Thyroid gland (tissue), 4 donors: Measurements from ENCODE around the gene EEA1. TPM values are rescaled to one million over a fixed set of nuclear protein-coding genes. Genes with fewer than 3 reads are reported as not detected.

Source experiments
- DNase-seq, 2 donors: peaks; one replicate each; pipeline ENCODE4 v3.0.0-alpha.2; 2019
- H3K27ac ChIP-seq, 3 donors: fragments of 200-600 bp; sonication (generic); 1 replicate in 2 of 3; 2 replicates in 1 of 3; pipeline ENCODE4 v1.5.1; 2016 to 2019; ENCODE audit warnings: mild to moderate bottlenecking in 1 of 3, moderate library complexity in 1 of 3
- H3K27me3 ChIP-seq: fragments of 200-600 bp; sonication (generic); one replicate; pipeline ENCODE4 v1.5.1; 2019
- H3K36me3 ChIP-seq, 2 donors: fragments of 200-600 bp; sonication (generic); one replicate each; pipeline ENCODE4 v1.5.1; 2016 to 2019
- H3K4me1 ChIP-seq, 2 donors: fragments of 200-600 bp; sonication (generic); one replicate each; pipeline ENCODE4 v1.5.1; 2017 to 2019
- H3K4me3 ChIP-seq, 3 donors: fragments of 200-600 bp; sonication (generic); replicated peaks in 1 of 3; 1 replicate in 2 of 3; 2 replicates in 1 of 3; pipeline ENCODE4 v1.5.1; 2016; ENCODE audit warnings: mild to moderate bottlenecking in 1 of 3
- H3K9me3 ChIP-seq: fragments of 200-600 bp; sonication (generic); one replicate; pipeline ENCODE4 v1.5.1; 2017
- CTCF ChIP-seq, 6 experiments: fragments of 200-600 bp in 3 of 6; fragments of 450-650 bp in 3 of 6; sonication (generic) in 3 of 6; IDR thresholded peaks; one replicate each; pipeline ENCODE4 v1.5.1; 2016 to 2019; ENCODE audit warnings: antibody characterized with exemption in 6 of 6, mild to moderate bottlenecking in 2 of 6, inconsistent platforms in 1 of 6, moderate library complexity in 1 of 6
- POLR2A ChIP-seq, 2 donors: fragments of 450-650 bp; IDR thresholded peaks; one replicate each; pipeline ENCODE4 v1.6.1; 2017; ENCODE audit warnings: antibody characterized with exemption in 2 of 2, mild to moderate bottlenecking in 2 of 2, moderate library complexity in 1 of 2
- WGBS, 2 donors: methylation state at CpG; one replicate each; pipeline ENCODE4 v1.1.5; 2017; 5-methylcytosine and 5-hydroxymethylcytosine counted together
- intact Hi-C: fragments of 100-400 bp; cut with DNase I; formaldehyde crosslinking; loops from one replicate; pipeline ENCODE4 v1.15.1; 2023
- total RNA-seq, 4 donors: library from RNA; depleted of rRNA; stranded (reverse); fragments of >200 nt; gene quantifications; one replicate each; pipeline ENCODE4 v1.2.3, GENCODE V29; 2016

EEA1 gene
- total RNA-seq, 4 donors from 2014 or later = 16.0 to 21.8 (median 19.3) TPM

GRCh38 chr12:92953747-92954146, 24.7 kb upstream of the EEA1 start:
- 85 to 87% methylated on average over 5 of the region's 5 CpGs for WGBS, 2 donors
- intact Hi-C loops = no loop called here
- H3K36me3 ChIP-seq = no peaks in the 10 kb centered on the region

GRCh38 chr12:92952394-92952793, 23.3 kb upstream of the EEA1 start:
- Histone ChIP-seq H3K27me3 (no peaks in the 10 kb centered on the region), H3K4me1 (no peaks in the 10 kb centered on the region), H3K4me3 (no peak overlapping the region), H3K27ac (no peak overlapping the region), H3K9me3 (no peaks in the 10 kb centered on the region), H3K36me3 (no peaks in the 10 kb centered on the region)
- intact Hi-C loops = no loop called here
- WGBS, 2 donors = 66 to 71% methylated on average over 7 of the region's 7 CpGs
- TF ChIP-seq POLR2A (IDR thresholded peaks at IDR 0.05) (no peak), CTCF (IDR thresholded peaks at IDR 0.05) (no peak)
- DNase-seq = no peak

More at GRCh38 chr12:92953747-92954146, 24.7 kb upstream of the EEA1 start:
- no peak for DNase-seq
- Histone ChIP-seq H3K4me1 (no peaks in the 10 kb centered on the region), H3K27ac (no peak overlapping the region), H3K9me3 (no peaks in the 10 kb centered on the region), H3K27me3 (no peaks in the 10 kb centered on the region), H3K4me3 (no peak overlapping the region)
- TF ChIP-seq CTCF (IDR thresholded peaks at IDR 0.05) = no peak
- no peak for TF ChIP-seq POLR2A (IDR thresholded peaks at IDR 0.05)

- TF ChIP-seq CTCF (IDR thresholded peaks at IDR 0.05) = no peak
- TF ChIP-seq POLR2A (IDR thresholded peaks at IDR 0.05) = no peak
- Histone ChIP-seq H3K27me3 (no peaks in the 10 kb centered on the region), H3K4me1 (no peaks in the 10 kb centered on the region), H3K27ac (no peak overlapping the region), H3K4me3 (no peak overlapping the region), H3K9me3 (no peaks in the 10 kb centered on the region), H3K36me3 (no peaks in the 10 kb centered on the region)
- intact Hi-C loops = no loop called here
- no peak for DNase-seq
- WGBS, 2 donors = 89 to 93% methylated on average over 4 of the region's 4 CpGs
These were observed 21.9 kb upstream of the EEA1 start for GRCh38 chr12:92951006-92951405.

- TF ChIP-seq CTCF (IDR thresholded peaks at IDR 0.05) (no peak), POLR2A (IDR thresholded peaks at IDR 0.05) (no peak)
- DNase-seq = no peak
- WGBS, 2 donors = 82 to 88% methylated on average over 4 of the region's 4 CpGs
These were observed 20.9 kb upstream of the EEA1 start for GRCh38 chr12:92950011-92950410.

GRCh38 chr12:92949466-92949865, 20.4 kb upstream of the EEA1 start:
- Histone ChIP-seq H3K4me3 (no peak overlapping the region), H3K9me3 (no peaks in the 10 kb centered on the region), H3K4me1 (no peaks in the 10 kb centered on the region), H3K27ac (no peak overlapping the region), H3K27me3 (no peaks in the 10 kb centered on the region), H3K36me3 (no peaks in the 10 kb centered on the region)
- TF ChIP-seq POLR2A (IDR thresholded peaks at IDR 0.05) (no peak), CTCF (IDR thresholded peaks at IDR 0.05) (no peak)
- intact Hi-C loops = no loop called here
- WGBS, 2 donors = 76 to 89% methylated on average over 1 of the region's 1 CpG
- no peak for DNase-seq

More at GRCh38 chr12:92950011-92950410, 20.9 kb upstream of the EEA1 start:
- no peaks in the 10 kb centered on the region for H3K4me1 ChIP-seq
- intact Hi-C loops = no loop called here
- no peak overlapping the region for H3K4me3 ChIP-seq
- H3K27ac ChIP-seq = no peak overlapping the region
- H3K9me3 ChIP-seq = no peaks in the 10 kb centered on the region
- no peaks in the 10 kb centered on the region for H3K27me3 ChIP-seq
- no peaks in the 10 kb centered on the region for H3K36me3 ChIP-seq
